HCT116 (cell line): ENCODE data around the gene MYO5C. TPM values are rescaled to one million over a fixed set of nuclear protein-coding genes. Genes with fewer than 3 reads are reported as not detected.

Experiments
- ATAC-seq: fragments of 200-7000 bp; cut with Tn5 transposase; 2 replicates; pipeline ENCODE4 v1.9.1; 2020; ENCODE audit warnings: mild to moderate bottlenecking, moderate library complexity
- BruUV-seq: library from RNA; stranded (reverse); fragments of 400-500 nt; replicated peaks from 2 replicates; lab custom pipeline; 2021; lab: Mats Ljungman, UMichigan
- CTCF ChIA-PET: fragments of 300-600 bp; sonication (Branson Sonifier 250); formaldehyde crosslinking; loops from one replicate; lab custom pipeline; 2021; ENCODE audit warnings: antibody characterized with exemption; lab: Charles Lee
- POLR2A ChIA-PET: fragments of 300-600, 350-600 bp; sonication (Branson Sonifier 250); formaldehyde crosslinking; loops from one replicate; lab custom pipeline; 2021; ENCODE audit warnings: antibody characterized with exemption; lab: Charles Lee
- RAD21 ChIA-PET, 2 experiments: fragments of 300-600 bp; sonication (Branson Sonifier 250); formaldehyde crosslinking; loops; one replicate each; lab custom pipeline; 2023; ENCODE audit warnings: low total read pairs in 2 of 2; ENCODE audit not compliant: uncharacterized antibody in 2 of 2, unreplicated experiment in 2 of 2, low non-redundant PET in 1 of 2; lab: Charles Lee
- DNase-seq: peaks from one replicate; pipeline ENCODE4 v3.0.0-alpha.2; 2010; ENCODE audit warnings: low read depth, low spot score
- H2AFZ ChIP-seq: fragments of 200-600 bp; shearing (Covaris generic), sonication (generic); 2 replicates; pipeline ENCODE4 v1.6.1; 2017; ENCODE audit warnings: low read depth, mixed run types, mixed read lengths, antibody characterized with exemption, low read length; ENCODE audit not compliant: poor library complexity, severe bottlenecking
- H3K27ac ChIP-seq: 2 replicates; pipeline ENCODE4 v1.5.1; 2012; ENCODE audit warnings: low read depth, low read length
- H3K27me3 ChIP-seq: fragments of 200-600 bp; sonication (generic); 2 replicates; pipeline ENCODE4 v1.6.1; 2016; ENCODE audit warnings: mixed run types, low read length, mixed read lengths; ENCODE audit not compliant: insufficient read depth
- H3K36me3 ChIP-seq, 2 experiments: fragments of 200-500 bp in 1 of 2; fragments of 200-600 bp in 1 of 2; sonication (Bioruptor generic) in 1 of 2; sonication (generic) in 1 of 2; 2 replicates each; pipeline versions ENCODE4 v1.5.1 to v1.6.1; 2014 to 2016; ENCODE audit warnings: low read length in 2 of 2, inconsistent platforms in 1 of 2, mixed read lengths in 1 of 2, mixed run types in 1 of 2; ENCODE audit not compliant: insufficient read depth in 2 of 2, control insufficient read depth in 1 of 2
- H3K4me1 ChIP-seq, 2 experiments: fragments of 200-600 bp in 1 of 2; sonication (generic) in 1 of 2; 2 replicates each; pipeline versions ENCODE4 v1.5.1 to v1.6.1; 2012 to 2017; ENCODE audit warnings: low read length in 2 of 2, inconsistent platforms in 1 of 2, mild to moderate bottlenecking in 1 of 2, mixed read lengths in 1 of 2, mixed run types in 1 of 2, moderate library complexity in 1 of 2; ENCODE audit not compliant: insufficient read depth in 2 of 2, control insufficient read depth in 1 of 2
- H3K4me2 ChIP-seq: fragments of 200-600 bp; sonication (generic); 2 replicates; pipeline ENCODE4 v1.6.1; 2017; ENCODE audit warnings: mixed run types, low read length, mixed read lengths
- H3K4me3 ChIP-seq, 2 experiments: fragments of 200-600 bp in 1 of 2; sonication (generic) in 1 of 2; replicated peaks in 1 of 2; 2 replicates each; pipeline ENCODE4 v1.5.1; 2011 to 2016; ENCODE audit warnings: low read length in 2 of 2, control low read depth in 1 of 2, low read depth in 1 of 2, mild to moderate bottlenecking in 1 of 2, mixed read lengths in 1 of 2, mixed run types in 1 of 2
- H3K79me2 ChIP-seq: fragments of 200-600 bp; sonication (generic); 2 replicates; pipeline ENCODE4 v1.6.1; 2017; ENCODE audit warnings: mild to moderate bottlenecking, mixed run types, low read length, moderate library complexity, mixed read lengths; ENCODE audit not compliant: insufficient read depth
- H3K9ac ChIP-seq: fragments of 200-600 bp; sonication (generic); 2 replicates; pipeline ENCODE4 v1.6.1; 2016; ENCODE audit warnings: low read length, mixed read lengths
- H3K9me2 ChIP-seq: fragments of 200-600 bp; sonication (generic), shearing (Covaris generic); 2 replicates; pipeline ENCODE4 v1.6.1; 2017; ENCODE audit warnings: mixed run types, mild to moderate bottlenecking, moderate library complexity; ENCODE audit not compliant: insufficient read depth
- H3K9me3 ChIP-seq, 2 experiments: fragments of 200-500 bp in 1 of 2; fragments of 200-600 bp in 1 of 2; sonication (Bioruptor generic) in 1 of 2; sonication (generic) in 1 of 2; 2 replicates each; pipeline ENCODE4 v1.6.1; 2014 to 2017; ENCODE audit warnings: low read length in 2 of 2, mixed read lengths in 2 of 2, inconsistent platforms in 1 of 2, low read depth in 1 of 2, mild to moderate bottlenecking in 1 of 2, mixed run types in 1 of 2, moderate library complexity in 1 of 2; ENCODE audit not compliant: control insufficient read depth in 1 of 2, insufficient read depth in 1 of 2
- H4K20me1 ChIP-seq: fragments of 200-600 bp; sonication (generic), shearing (Covaris generic); 2 replicates; pipeline ENCODE4 v1.6.1; 2017; ENCODE audit warnings: mixed run types, mild to moderate bottlenecking, moderate library complexity; ENCODE audit not compliant: insufficient read depth
- CEBPB ChIP-seq: IDR thresholded peaks from 2 replicates; pipeline ENCODE4 v1.6.1; 2012; ENCODE audit warnings: low read depth
- EGR1 ChIP-seq: IDR thresholded peaks from 2 replicates; pipeline ENCODE4 v1.6.1; 2012; ENCODE audit warnings: low read depth
- EZH2phosphoT487 ChIP-seq: fragments of 200-600 bp; IDR thresholded peaks from 2 replicates; pipeline ENCODE4 v1.6.1; 2018; ENCODE audit warnings: antibody characterized with exemption, borderline replicate concordance
- SIN3A ChIP-seq: IDR thresholded peaks from 2 replicates; pipeline ENCODE4 v1.6.1; 2012; ENCODE audit warnings: low read depth
- ZBTB33 ChIP-seq: IDR thresholded peaks from 2 replicates; pipeline ENCODE4 v1.6.1; 2011; ENCODE audit warnings: mild to moderate bottlenecking, low read length, moderate library complexity; ENCODE audit not compliant: insufficient replicate concordance; ENCODE audit errors: extremely low read depth
- ZFX ChIP-seq: fragments of 450-650 bp; IDR thresholded peaks from 2 replicates; pipeline ENCODE4 v1.6.1; 2017
- ZNF274 ChIP-seq: fragments of 200-500 bp; sonication (Bioruptor generic); IDR thresholded peaks from 2 replicates; pipeline ENCODE4 v1.6.1; 2014; ENCODE audit warnings: mild to moderate bottlenecking, low read depth, low read length, inconsistent platforms
- intact Hi-C: fragments of 100-400 bp; cut with micrococcal nuclease; formaldehyde crosslinking; loops from 2 replicates; pipeline ENCODE4 v1.10.0; 2022
- total RNA-seq: library from RNA; stranded (reverse); gene quantifications from one replicate; pipeline ENCODE4 v1.2.1, GENCODE V29; 2021; ENCODE audit not compliant: unreplicated experiment
- TF ChIP-seq, protein P1 (sequence below): IDR thresholded peaks from 2 replicates; pipeline ENCODE4 v1.6.1; 2012; ENCODE audit warnings: low read depth

The MYO5C gene
- total RNA-seq, 1 experiment from 2014 or later: 34.0 TPM

- TF ChIP-seq CEBPB: no peak
- no peak for TF ChIP-seq ZFX
- no peak for TF ChIP-seq EZH2phosphoT487
- no peak for TF ChIP-seq ZBTB33
- no peak for TF ChIP-seq SIN3A
- TF ChIP-seq ZNF274: no peak
- TF ChIP-seq, protein P1, sequence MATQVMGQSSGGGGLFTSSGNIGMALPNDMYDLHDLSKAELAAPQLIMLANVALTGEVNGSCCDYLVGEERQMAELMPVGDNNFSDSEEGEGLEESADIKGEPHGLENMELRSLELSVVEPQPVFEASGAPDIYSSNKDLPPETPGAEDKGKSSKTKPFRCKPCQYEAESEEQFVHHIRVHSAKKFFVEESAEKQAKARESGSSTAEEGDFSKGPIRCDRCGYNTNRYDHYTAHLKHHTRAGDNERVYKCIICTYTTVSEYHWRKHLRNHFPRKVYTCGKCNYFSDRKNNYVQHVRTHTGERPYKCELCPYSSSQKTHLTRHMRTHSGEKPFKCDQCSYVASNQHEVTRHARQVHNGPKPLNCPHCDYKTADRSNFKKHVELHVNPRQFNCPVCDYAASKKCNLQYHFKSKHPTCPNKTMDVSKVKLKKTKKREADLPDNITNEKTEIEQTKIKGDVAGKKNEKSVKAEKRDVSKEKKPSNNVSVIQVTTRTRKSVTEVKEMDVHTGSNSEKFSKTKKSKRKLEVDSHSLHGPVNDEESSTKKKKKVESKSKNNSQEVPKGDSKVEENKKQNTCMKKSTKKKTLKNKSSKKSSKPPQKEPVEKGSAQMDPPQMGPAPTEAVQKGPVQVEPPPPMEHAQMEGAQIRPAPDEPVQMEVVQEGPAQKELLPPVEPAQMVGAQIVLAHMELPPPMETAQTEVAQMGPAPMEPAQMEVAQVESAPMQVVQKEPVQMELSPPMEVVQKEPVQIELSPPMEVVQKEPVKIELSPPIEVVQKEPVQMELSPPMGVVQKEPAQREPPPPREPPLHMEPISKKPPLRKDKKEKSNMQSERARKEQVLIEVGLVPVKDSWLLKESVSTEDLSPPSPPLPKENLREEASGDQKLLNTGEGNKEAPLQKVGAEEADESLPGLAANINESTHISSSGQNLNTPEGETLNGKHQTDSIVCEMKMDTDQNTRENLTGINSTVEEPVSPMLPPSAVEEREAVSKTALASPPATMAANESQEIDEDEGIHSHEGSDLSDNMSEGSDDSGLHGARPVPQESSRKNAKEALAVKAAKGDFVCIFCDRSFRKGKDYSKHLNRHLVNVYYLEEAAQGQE: no peak
- TF ChIP-seq EGR1: no peak
Measured at GRCh38 chr15:52278636-52279367, 16.8 kb downstream of the MYO5C start (continued).

DNA sequence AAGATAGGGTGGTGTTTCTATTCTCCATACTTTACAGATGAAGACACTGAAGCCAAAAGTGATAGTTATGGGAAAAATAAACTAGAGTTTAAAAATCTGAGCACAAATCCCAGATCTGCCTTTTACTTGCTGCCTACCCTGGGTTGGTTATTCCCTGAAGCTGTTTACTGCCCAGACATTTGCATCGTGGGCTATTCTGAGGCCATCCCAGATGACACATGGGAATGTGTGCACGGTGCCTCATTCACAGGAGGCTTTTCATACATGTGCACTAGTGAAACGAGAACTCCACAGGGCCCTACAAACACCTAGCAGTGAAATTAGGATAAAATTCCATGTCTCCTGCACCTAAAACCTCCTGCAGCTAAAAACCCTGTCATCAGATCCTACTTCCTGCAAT, 17.5 kb downstream of the MYO5C start:
- no peaks in the 10 kb centered on the region for H3K9me2 ChIP-seq
- no peaks in the 10 kb centered on the region for H3K4me1 ChIP-seq
- no peak overlapping the region for H3K9ac ChIP-seq
- POLR2A ChIA-PET: no interaction called here
- peaks cover under 1% of the 10 kb centered on the region; the same call in 1 of the 2 replicates for H3K79me2 ChIP-seq
- H4K20me1 ChIP-seq: no peaks in the 10 kb centered on the region
- RAD21 ChIA-PET: no interaction called here
- DNase-seq: no peak
- CTCF ChIA-PET: no interaction called here
- no peak for TF ChIP-seq CEBPB
- no peak for ATAC-seq
- intact Hi-C loops: no loop called here
- no peak overlapping the region for H3K4me3 ChIP-seq
- no TSS peak for BruUV-seq
- H2AFZ ChIP-seq: no peak overlapping the region
- no peaks in the 10 kb centered on the region for H3K27me3 ChIP-seq
- no peak overlapping the region for H3K4me2 ChIP-seq
- no peak overlapping the region for H3K27ac ChIP-seq
- H3K9me3 ChIP-seq: no peaks in the 10 kb centered on the region
- H3K36me3 ChIP-seq: peaks cover 35 to 43% of the 10 kb centered on the region in 2 experiments; a peak in 3 of 4 replicates
